ENCODE results near the gene MYO15A. TPM values are rescaled to one million over a fixed set of nuclear protein-coding genes. Genes with fewer than 3 reads are reported as not detected.

The MYO15A gene
- total RNA-seq, 1 donor, result 0.45 TPM

DNA sequence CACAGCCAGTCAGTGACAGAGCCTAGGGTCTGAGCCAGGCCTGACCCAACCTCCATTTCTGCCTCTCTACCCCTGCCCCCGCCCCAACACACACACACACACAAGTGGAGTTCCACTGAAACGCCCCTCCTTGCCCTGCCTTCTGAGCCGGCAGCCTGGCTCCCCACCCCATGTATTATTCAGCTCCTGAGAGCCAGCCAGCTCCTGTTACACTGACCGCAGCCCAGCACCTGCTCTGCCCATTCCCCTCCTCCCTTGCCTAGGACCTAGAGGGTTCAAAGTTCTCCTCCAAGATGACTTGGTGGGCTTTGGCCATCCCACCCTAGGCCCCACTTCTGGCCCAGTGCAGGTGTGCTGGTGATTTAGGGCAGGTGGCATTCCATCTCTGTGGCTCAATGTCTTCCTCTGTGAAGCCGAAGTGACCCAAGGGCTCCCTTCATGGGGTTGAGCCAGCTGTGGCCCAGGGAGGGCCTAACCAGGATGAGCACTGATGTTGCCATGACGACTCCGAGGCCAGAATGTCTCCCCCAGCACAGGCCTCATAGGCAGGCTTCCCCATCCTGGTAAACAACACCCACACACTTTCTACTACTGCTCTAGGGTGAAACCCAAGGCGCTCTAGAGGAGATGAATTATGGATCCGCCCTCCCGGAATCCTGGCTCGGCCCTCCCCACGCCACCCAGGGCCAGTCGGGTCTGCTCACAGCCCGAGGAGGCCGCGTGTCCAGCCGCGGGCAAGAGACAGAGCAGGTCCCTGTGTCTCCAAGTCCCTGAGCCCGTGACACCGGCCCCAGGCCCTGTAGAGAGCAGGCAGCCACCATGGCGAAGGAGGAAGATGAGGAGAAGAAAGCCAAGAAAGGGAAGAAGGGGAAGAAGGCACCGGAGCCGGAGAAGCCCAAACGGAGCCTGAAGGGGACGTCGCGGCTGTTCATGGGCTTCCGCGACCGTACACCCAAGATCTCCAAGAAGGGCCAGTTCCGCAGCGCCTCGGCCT lies 9.7 kb downstream of the MYO15A start:
- no peak overlapping the region for H3K4me3 ChIP-seq (ENCODE audit: low read depth, low read length)
- DNase-seq (ENCODE audit: low read depth), result no peak
- TF ChIP-seq, protein P1, sequence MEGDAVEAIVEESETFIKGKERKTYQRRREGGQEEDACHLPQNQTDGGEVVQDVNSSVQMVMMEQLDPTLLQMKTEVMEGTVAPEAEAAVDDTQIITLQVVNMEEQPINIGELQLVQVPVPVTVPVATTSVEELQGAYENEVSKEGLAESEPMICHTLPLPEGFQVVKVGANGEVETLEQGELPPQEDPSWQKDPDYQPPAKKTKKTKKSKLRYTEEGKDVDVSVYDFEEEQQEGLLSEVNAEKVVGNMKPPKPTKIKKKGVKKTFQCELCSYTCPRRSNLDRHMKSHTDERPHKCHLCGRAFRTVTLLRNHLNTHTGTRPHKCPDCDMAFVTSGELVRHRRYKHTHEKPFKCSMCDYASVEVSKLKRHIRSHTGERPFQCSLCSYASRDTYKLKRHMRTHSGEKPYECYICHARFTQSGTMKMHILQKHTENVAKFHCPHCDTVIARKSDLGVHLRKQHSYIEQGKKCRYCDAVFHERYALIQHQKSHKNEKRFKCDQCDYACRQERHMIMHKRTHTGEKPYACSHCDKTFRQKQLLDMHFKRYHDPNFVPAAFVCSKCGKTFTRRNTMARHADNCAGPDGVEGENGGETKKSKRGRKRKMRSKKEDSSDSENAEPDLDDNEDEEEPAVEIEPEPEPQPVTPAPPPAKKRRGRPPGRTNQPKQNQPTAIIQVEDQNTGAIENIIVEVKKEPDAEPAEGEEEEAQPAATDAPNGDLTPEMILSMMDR (IDR thresholded peaks at IDR 0.05; ENCODE audit: insufficient read depth, low read length), result no peak

DNA sequence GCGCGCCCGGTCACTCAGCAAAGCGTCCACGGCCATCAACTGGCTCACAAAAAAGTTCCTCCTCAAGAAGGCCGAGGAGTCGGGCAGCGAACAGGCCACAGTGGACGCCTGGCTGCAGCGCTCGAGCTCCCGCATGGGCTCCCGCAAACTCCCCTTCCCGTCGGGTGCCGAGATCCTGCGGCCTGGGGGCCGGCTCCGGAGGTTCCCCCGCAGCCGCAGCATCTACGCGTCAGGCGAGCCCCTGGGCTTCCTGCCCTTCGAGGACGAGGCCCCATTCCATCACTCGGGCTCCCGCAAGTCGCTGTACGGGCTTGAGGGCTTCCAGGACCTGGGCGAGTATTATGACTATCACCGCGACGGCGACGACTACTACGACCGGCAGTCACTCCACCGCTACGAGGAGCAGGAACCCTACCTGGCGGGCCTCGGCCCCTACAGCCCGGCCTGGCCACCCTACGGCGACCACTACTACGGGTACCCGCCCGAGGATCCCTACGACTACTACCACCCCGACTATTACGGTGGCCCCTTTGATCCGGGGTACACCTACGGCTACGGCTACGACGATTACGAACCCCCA lies 10.7 kb downstream of the MYO15A start:
- TF ChIP-seq, protein P1 (IDR thresholded peaks at IDR 0.05; ENCODE audit: insufficient read depth, low read length), result no peak
- no peak for DNase-seq (ENCODE audit: low read depth)

DNA sequence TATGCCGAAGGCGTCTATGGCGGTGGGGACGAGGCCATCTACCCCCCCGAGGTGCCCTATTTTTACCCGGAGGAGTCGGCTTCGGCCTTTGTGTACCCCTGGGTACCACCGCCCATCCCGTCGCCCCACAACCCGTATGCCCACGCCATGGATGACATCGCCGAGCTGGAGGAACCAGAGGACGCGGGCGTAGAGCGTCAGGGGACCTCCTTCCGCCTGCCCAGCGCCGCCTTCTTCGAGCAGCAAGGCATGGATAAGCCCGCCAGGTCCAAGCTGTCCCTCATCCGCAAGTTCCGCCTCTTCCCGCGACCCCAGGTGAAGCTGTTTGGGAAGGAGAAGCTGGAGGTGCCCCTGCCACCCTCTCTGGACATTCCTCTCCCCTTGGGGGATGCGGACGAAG lies 11.4 kb downstream of the MYO15A start:
- no peak for DNase-seq (ENCODE audit: low read depth)
- H3K4me3 ChIP-seq (ENCODE audit: low read depth, low read length), result no peak overlapping the region
- TF ChIP-seq, protein P1 (IDR thresholded peaks at IDR 0.05; ENCODE audit: insufficient read depth, low read length), result no peak

More for the DNA sequence above, 10.7 kb downstream of the MYO15A start:
- no peak overlapping the region for H3K4me3 ChIP-seq (ENCODE audit: low read depth, low read length)

DNA sequence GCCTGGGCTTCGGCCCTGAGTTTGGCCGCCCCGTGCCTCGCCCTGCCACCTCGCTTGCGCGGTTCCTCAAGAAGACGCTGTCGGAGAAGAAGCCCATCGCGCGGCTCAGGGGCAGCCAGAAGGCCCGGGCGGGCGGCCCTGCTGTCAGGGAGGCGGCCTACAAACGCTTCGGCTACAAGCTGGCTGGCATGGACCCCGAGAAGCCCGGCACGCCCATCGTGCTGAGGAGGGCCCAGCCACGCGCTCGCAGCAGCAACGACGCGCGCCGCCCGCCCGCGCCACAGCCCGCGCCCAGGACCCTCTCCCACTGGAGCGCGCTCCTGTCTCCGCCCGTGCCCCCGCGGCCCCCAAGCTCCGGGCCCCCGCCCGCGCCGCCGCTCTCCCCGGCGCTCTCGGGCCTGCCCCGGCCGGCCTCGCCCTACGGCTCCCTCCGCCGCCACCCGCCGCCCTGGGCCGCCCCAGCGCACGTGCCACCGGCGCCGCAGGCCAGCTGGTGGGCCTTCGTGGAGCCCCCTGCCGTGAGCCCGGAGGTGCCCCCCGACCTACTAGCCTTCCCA lies 12.0 kb downstream of the MYO15A start:
- no peak for DNase-seq (ENCODE audit: low read depth)
- TF ChIP-seq, protein P1 (IDR thresholded peaks at IDR 0.05; ENCODE audit: insufficient read depth, low read length), result no peak

DNA sequence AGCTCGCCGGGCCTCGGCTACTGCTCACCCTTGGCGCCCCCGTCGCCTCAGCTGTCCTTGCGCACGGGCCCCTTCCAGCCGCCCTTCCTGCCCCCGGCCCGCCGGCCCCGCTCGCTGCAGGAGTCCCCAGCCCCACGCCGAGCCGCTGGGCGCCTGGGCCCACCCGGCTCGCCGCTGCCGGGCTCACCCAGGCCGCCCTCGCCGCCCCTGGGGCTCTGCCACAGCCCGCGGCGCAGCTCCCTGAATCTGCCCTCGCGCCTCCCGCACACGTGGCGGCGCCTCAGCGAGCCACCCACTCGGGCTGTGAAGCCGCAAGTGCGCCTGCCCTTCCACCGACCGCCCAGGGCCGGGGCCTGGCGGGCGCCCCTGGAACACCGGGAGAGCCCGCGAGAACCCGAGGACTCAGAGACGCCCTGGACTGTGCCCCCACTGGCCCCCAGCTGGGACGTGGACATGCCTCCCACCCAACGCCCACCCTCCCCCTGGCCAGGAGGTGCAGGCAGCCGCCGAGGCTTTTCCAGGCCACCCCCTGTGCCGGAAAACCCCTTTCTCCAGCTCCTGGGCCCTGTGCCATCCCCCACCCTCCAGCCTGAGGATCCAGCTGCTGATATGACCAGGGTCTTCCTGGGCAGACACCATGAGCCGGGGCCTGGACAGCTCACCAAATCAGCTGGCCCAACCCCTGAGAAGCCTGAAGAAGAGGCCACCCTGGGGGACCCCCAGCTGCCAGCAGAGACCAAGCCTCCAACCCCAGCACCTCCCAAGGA lies 12.8 kb downstream of the MYO15A start:
- TF ChIP-seq, protein P1 (IDR thresholded peaks at IDR 0.05; ENCODE audit: insufficient read depth, low read length), result no peak
- H3K4me3 ChIP-seq (ENCODE audit: low read depth, low read length), result no peak overlapping the region
- DNase-seq (ENCODE audit: low read depth), result no peak

More for the DNA sequence above, 12.0 kb downstream of the MYO15A start:
- H3K4me3 ChIP-seq (ENCODE audit: low read depth, low read length), result no peak overlapping the region
